Stimulated activated naive CD8-positive, alpha-beta T cell treated with anti-CD3 and anti-CD28 coated beads, Interleukin-15, Interleukin-2, amounts not matched to agents 100 U/mL and 50 U/mL, for 24 hours (primary cell): ENCODE data around the gene ZNF619.
"Not testable (repeated sequence)": the region's sequence is repeated elsewhere in the genome, so short reads cannot be mapped to it uniquely, and the experiment has no call there.

Source experiments
- ATAC-seq: fragments of 150-1000 bp; cut with Tn5 transposase; one replicate; pipeline ENCODE4 v1.10.0; 2021
- DNase-seq: peaks from one replicate; pipeline ENCODE4 v3.0.0; 2021

The ZNF619 gene

DNA sequence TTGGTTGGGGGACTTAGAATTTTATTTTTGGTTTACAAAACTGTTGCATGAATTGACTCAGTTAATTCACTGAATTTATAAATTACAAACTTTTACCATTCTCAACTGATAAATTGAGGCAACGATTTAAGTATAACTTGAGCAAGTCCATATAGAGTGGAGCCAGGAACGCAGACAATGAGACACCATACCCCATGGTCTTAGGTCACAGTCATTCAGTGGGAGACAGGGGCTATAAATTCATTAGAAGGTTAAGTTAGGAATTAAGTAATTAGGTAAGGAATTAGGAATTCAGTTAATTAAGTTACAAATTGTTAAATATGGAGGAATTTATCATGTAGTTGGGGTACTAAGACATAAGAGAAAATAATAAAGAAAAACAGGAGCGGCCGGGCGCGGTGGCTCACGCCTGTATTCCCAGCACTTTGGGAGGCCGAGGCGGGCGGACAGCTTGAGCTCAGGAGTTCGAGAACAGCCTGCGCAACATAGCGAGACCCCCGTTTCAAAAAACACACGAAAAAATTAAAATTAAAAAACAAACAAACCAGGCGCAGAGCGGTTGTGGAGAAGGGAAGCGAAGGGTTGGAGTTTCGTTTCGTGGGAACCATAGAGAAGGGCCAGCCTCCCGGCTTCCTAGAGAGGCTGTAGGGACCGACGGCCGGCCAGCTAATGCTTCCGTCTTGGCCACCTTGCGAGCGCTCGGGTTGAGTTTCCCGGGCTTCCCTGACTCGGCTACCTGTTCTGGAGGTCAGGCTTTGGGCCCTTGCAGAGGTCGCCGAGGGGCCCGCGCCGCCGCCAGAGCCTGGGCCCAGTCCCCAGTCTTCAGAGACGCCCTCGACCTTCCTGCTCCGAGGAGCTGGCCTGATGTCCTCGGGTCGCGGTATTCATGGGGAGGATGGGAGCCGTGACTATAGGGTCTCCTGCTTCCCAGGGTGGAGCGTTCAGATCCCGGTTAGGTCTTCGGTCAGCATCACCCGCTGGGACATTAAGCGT, at the start of gene ZNF619:
Gene ZNF619 (plus strand): TSS at position 645 of the 993 bp plus-strand sequence. CDS start 858 bp downstream, outside the sequence.
- peak; percentile 54 for DNase-seq

DNA sequence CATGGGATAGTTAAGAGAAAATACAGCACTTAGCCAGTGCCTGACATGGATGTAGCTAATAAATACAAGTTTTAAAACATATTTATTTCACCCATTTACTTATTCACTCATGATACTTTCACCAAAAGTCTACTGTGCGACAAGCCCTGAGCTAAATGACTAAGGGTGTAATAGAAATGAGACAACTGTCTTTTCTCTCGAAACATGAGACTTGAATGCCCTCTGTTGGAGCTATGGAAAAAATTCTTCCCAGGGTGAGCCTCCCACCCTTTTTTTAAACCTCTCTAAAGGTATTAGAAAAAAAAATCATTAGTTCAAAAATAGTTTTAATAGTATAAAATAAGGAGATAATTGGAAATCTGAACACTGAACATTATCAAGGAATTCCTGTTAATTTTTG, 44.1 kb upstream of the ZNF619 start:
- ATAC-seq (no peak), DNase-seq (no peak)

More for the DNA sequence above, at the start of gene ZNF619:
- peak; percentile 77 for ATAC-seq

- DNase-seq (no peak), ATAC-seq (no peak)
Measured at GRCh38 chr3:40437889-40438288, 39.0 kb upstream of the ZNF619 start.

- ATAC-seq (no peak), DNase-seq (no peak)
Measured at GRCh38 chr3:40445062-40445461, 31.9 kb upstream of the ZNF619 start.

GRCh38 chr3:40445880-40446279, 31.0 kb upstream of the ZNF619 start:
- DNase-seq (no peak), ATAC-seq (no peak)

- DNase-seq = no peak
- no peak for ATAC-seq
Measured at GRCh38 chr3:40450438-40450837, 26.5 kb upstream of the ZNF619 start.

DNA sequence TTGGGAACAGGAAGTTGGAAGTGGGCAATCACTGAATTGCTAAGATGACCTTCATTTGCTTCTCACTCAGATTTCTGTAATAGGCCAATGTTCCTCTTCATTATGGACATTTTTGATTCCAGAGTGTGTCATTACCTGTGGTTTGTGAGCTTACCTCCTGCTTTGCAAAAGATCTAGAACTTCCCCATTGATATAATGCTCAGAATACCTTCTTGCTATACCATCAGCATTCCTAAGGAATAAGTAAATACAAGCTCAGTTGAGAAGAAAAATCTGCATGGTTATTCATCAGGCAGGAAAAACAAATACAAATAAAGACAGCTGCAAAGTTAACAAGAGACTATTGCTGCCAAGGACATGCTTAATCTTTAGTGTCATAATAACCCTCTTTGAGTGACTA, 25.4 kb upstream of the ZNF619 start:
- ATAC-seq = no peak
- no peak for DNase-seq

- ATAC-seq (no peak), DNase-seq (no peak)
Measured at GRCh38 chr3:40452057-40452456, 24.9 kb upstream of the ZNF619 start.

DNA sequence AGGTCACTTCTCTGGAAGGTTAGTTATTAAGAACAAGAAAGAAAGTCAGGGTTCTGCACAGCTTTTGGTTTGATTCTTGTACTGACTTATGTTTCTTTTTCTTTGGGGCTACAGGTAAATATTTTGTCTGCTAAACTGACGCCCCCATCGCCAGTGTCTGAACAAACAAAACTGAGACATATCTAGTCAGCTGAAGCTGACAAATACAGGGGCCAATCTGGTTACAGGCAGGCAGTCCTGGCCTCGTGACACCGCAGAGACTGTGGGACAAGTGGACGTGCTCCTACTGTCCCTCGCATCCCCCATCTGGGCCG, 24.4 kb upstream of the ZNF619 start:
- DNase-seq (no peak), ATAC-seq (no peak)

DNA sequence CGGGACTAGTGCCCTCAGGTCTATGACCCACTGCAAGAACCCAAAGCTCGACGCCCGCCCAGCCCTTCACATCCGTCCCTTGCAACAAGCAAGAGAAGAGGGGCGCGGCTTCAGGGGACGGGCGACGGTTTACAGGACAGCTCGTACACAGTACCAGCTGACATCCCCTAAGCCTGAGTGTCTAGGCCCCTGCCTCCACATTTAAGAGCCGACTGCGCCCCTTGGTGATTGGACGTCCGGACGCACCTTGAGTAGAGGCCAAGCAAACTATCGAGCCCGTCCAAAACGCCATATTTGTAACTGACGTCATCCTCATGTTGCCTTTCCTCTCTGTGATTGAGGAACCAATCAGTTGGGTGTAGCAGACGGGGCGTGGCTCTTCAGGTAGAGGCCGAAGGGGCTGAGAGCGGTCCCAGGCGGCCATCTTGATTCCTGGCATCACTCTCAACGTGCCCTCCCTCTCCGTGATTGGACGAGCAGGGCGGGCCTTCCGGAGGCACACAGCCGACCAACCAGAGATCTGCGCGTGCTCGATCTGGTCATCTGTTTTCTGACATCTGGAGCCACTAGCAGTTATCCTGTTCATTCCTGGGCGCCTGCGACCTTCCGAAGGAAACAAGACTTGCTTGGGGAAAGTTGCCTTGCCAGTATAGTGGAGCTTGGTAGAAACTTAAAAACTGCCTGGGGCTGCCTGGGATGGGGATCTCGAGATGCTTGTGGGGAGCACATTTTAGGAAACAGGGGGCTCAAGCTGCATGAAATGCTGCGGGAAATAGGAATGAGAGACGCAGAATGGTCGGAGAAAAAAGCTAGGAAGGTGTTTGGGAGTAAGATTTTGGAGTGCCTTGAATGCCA, 23.8 kb upstream of the ZNF619 start:
- DNase-seq = peak; percentile 94
- ATAC-seq = peak; percentile 98

- DNase-seq (no peak), ATAC-seq (no peak)
Measured at GRCh38 chr3:40453933-40454332, 23.0 kb upstream of the ZNF619 start.

- no peak for ATAC-seq
Measured at GRCh38 chr3:40455328-40455727, 21.6 kb upstream of the ZNF619 start.

DNA sequence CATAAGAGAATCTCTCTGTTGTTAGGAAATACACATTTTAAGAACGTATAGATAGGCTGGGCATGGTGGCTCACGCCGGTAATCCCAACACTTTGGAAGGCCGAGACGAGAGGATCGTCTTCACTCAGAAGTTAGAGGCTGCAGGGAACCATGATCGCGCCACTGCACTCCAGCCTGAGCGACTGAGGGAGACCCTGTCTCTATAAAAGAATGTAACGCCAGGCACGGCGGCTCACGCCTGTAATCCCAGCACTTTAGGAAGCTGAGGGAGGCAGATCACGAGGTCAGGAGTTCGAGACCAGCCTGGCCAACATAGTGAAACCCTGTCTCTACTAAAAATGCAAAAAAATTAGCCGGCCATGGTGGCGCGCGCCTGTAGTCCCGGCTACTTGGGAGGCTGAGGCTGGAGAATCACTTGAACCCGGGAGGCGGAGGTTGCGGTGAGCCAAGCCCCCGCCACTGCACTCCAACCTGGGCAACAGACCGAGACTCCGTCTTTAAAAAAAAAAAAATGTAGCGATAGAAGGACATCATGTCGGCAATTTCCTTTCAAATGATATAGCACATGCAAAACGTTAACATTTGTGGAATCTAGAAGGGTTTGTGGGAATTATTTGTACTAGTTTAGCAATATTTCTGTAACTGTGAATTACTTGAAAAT, 20.5 kb upstream of the ZNF619 start:
- no peak for DNase-seq
- no peak for ATAC-seq

More at GRCh38 chr3:40455328-40455727, 21.6 kb upstream of the ZNF619 start:
- no peak for DNase-seq

GRCh38 chr3:40456940-40457823, 19.7 kb upstream of the ZNF619 start, which contains the start of gene RPL14:
RPL14 (plus strand) TSS chr3:40457339; CDS start chr3:40457472, 133 bp downstream.
- ATAC-seq = peak; percentile 77
- peak; percentile 94 for DNase-seq

DNA sequence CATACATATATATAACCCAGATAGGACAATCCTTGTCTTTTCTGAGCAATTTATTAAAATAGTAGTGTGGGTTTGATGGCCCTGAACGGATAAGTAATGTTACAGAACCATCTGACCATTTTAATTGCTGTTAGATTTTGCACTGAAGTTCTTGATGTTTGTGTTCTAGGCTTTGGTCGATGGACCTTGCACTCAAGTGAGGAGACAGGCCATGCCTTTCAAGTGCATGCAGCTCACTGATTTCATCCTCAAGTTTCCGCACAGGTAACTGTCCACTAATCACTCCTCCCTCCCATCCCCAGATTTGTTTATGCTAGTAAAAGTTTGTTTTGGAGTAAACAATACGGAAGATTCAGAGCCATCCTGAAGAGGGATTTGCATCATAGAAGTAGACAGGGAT, 18.4 kb upstream of the ZNF619 start:
- DNase-seq (no peak), ATAC-seq (no peak)

- not testable (repeated sequence) for ATAC-seq, DNase-seq
Measured at GRCh38 chr3:40460481-40460880, 16.4 kb upstream of the ZNF619 start.

DNA sequence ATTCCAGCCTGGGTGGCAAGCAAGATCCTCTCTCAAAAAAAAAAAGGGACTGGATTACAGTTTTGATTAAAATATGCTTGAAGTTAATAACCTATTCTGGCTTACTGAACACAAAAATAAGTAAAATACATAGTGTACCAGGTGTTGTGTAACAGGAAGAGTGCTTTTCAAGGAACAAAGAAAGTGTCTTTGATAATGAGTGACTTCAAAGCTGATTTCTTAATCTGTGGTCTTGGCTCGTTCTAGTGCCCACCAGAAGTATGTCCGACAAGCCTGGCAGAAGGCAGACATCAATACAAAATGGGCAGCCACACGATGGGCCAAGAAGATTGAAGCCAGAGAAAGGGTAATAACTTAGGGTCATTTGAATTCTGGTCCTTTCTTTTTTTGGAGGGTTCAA, 15.8 kb upstream of the ZNF619 start:
- ATAC-seq = no peak

DNA sequence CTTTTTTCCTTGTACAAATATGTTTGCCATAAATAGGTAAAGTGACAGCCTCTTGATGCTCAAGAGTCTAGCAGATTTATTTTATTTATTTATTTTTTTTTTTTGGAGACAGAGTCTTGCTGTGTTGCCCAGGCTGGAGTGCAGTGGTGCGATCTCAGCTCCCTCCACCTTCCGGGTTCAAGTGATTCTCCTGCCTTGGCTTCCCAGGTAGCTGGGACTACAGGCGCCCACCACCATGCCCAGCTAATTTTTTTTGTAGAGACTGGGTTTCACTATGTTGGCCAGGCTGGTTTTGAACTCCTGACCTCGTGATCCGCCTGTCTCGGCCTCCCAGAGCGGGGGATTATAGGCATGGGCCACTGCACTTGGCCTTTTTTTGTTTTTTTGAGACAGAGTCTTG, 14.1 kb upstream of the ZNF619 start:
- not testable (repeated sequence) for DNase-seq, ATAC-seq

More for the DNA sequence above, 15.8 kb upstream of the ZNF619 start:
- DNase-seq = no peak

- DNase-seq (no peak), ATAC-seq (peak; percentile 12)
Measured at GRCh38 chr3:40463579-40463978, 13.3 kb upstream of the ZNF619 start.

GRCh38 chr3:40464339-40465110, 12.4 kb upstream of the ZNF619 start:
- DNase-seq (no peak), ATAC-seq (peak; percentile 48)

GRCh38 chr3:40465111-40465407, 11.9 kb upstream of the ZNF619 start:
- ATAC-seq (no peak), DNase-seq (no peak)
